HUES48 (cell line): Measurements from ENCODE around the gene RHBG.

ENCODE experiments used
- H3K27ac ChIP-seq: one replicate; pipeline ENCODE4 v1.7.0; 2013; ENCODE audit warnings: low read depth, low read length, inconsistent platforms
- H3K27me3 ChIP-seq: 2 replicates; pipeline ENCODE4 v1.6.1; 2013; ENCODE audit warnings: mild to moderate bottlenecking, low read length; ENCODE audit not compliant: control insufficient read depth, insufficient read depth
- H3K36me3 ChIP-seq: 2 replicates; pipeline ENCODE4 v1.6.1; 2013; ENCODE audit warnings: low read length; ENCODE audit not compliant: control insufficient read depth, insufficient read depth
- H3K4me1 ChIP-seq: 2 replicates; pipeline ENCODE4 v1.6.1; 2013; ENCODE audit warnings: mild to moderate bottlenecking, low read length; ENCODE audit not compliant: control insufficient read depth, insufficient read depth
- H3K4me3 ChIP-seq: 2 replicates; pipeline ENCODE4 v1.5.1; 2013; ENCODE audit warnings: mild to moderate bottlenecking, low read depth, low read length
- H3K9ac ChIP-seq: 2 replicates; pipeline ENCODE4 v1.6.1; 2013; ENCODE audit warnings: mild to moderate bottlenecking, low read depth, low read length, moderate library complexity
- H3K9me3 ChIP-seq: 2 replicates; pipeline ENCODE4 v1.6.1; 2013; ENCODE audit warnings: low read length; ENCODE audit not compliant: control insufficient read depth, insufficient read depth

RHBG gene

DNA sequence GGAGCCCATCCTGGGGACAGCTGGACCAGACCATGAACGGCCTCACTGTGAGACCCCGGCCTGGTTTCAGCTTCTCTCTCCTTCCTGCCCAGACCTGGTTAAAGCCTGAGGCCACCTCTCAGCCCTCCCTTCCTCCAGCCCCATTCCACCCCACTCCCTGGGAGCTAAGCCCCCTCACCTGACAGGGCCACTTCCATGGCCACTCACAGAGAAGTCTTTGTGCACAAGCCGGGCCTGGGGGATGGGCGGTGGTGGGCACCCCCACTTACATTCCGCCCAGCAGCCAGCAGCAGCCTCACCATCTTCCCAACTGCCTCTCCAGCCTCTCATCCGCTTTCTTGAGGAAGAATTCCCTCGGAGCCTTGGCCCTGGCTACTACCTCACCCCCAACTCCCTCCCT lies 40.4 kb downstream of the RHBG start:
- H3K9me3 ChIP-seq: no peaks in the 10 kb centered on the region
- H3K4me1 ChIP-seq: peaks cover 12% of the 10 kb centered on the region
- no peak overlapping the region for H3K4me3 ChIP-seq
- H3K27me3 ChIP-seq: 0 out of 2 replicates have a peak, but pooled peaks cover 5% of the 10 kb centered on the region
- no peak overlapping the region for H3K9ac ChIP-seq
- H3K27ac ChIP-seq: no peak overlapping the region
- no peaks in the 10 kb centered on the region for H3K36me3 ChIP-seq

DNA sequence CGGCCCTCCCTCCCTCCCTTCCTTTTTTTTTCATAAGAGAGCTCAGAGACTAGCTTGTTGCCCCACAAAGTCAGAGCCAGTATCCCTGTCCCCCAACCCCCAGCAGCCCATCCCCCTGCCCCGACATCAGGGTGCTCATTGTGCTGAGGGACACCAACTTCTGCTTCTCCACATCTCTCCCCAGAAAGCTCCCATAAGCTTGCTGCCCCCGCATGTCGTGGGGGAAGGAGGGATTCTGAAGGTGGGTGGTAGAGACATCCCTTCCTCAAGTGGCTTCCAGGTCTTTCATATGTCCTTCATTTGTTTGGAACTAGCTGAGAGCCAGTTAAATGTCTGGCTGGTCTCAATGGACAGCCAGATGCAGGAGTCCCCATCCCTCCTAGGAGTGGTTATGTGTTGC lies 41.2 kb downstream of the RHBG start:
- no peak overlapping the region for H3K4me3 ChIP-seq
- no peak overlapping the region for H3K9ac ChIP-seq
- H3K9me3 ChIP-seq: no peaks in the 10 kb centered on the region
- H3K4me1 ChIP-seq: peaks cover 12% of the 10 kb centered on the region
- no peak overlapping the region for H3K27ac ChIP-seq
- H3K27me3 ChIP-seq: 0 out of 2 replicates have a peak, but pooled peaks cover 5% of the 10 kb centered on the region
- H3K36me3 ChIP-seq: no peaks in the 10 kb centered on the region

DNA sequence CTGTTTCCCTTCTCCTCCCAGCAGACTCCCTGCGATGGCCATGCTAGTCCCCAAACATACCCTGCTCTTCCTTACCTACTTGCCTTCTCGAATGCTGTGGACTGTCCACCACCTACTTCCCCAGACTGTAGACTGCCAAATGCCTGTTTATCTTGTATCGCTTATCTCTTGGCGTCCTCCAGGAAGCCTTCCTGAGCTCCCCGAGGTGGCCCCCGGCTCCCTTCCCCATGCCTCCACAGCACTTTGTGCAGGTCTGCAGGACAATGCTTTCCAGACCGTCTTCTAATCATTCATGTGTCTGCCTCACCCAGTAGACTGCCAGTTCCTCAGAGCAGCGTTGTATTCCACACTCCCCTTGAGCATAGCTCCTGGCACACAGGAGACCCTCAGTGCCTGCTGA lies 41.7 kb downstream of the RHBG start:
- Histone ChIP-seq H3K36me3 (no peaks in the 10 kb centered on the region), H3K4me1 (peaks cover 12% of the 10 kb centered on the region), H3K27ac (no peak overlapping the region), H3K27me3 (no peaks in the 10 kb centered on the region; the same call in 1 of the 2 replicates), H3K9me3 (no peaks in the 10 kb centered on the region), H3K9ac (no peak overlapping the region), H3K4me3 (no peak overlapping the region)

DNA sequence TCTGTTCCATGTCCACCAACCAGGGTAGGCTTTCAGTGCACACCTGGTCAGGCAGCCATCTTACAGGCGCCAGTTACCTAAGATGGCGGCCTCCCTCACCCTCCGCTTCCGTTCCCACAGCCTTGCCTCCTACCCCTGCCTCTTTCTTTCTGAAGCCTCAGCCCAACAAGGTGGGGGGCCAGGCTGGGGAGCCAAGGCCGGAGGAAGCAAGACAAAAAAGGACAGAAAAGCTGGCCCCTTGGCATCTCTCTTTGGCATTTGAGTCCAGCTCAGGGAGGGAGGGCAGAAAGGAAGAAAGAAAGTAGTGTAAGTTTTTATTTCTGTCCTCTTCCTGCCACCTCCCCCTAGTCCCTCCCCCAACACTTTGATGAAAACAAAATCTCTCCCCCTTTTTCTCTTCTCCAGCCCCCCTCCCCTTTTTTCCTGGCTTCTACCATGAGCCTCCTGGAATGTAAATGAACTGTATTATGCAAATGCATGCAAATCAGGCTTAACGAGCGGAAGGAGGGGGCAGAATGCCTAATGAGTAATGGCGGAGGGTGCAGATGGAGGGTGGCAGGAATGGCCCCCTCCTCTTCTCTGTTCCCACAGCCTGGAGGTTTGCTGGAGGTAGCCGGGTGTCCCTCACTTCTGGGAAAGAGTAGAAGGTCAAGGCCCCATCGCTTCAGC lies 43.8 kb downstream of the RHBG start:
- Histone ChIP-seq H3K9me3 (no peaks in the 10 kb centered on the region), H3K9ac (no peak overlapping the region), H3K4me3 (no peak overlapping the region), H3K27me3 (peaks cover 12% of the 10 kb centered on the region; the same call in 1 of the 2 replicates), H3K36me3 (no peaks in the 10 kb centered on the region), H3K4me1 (peaks cover 12% of the 10 kb centered on the region), H3K27ac (no peak overlapping the region)

DNA sequence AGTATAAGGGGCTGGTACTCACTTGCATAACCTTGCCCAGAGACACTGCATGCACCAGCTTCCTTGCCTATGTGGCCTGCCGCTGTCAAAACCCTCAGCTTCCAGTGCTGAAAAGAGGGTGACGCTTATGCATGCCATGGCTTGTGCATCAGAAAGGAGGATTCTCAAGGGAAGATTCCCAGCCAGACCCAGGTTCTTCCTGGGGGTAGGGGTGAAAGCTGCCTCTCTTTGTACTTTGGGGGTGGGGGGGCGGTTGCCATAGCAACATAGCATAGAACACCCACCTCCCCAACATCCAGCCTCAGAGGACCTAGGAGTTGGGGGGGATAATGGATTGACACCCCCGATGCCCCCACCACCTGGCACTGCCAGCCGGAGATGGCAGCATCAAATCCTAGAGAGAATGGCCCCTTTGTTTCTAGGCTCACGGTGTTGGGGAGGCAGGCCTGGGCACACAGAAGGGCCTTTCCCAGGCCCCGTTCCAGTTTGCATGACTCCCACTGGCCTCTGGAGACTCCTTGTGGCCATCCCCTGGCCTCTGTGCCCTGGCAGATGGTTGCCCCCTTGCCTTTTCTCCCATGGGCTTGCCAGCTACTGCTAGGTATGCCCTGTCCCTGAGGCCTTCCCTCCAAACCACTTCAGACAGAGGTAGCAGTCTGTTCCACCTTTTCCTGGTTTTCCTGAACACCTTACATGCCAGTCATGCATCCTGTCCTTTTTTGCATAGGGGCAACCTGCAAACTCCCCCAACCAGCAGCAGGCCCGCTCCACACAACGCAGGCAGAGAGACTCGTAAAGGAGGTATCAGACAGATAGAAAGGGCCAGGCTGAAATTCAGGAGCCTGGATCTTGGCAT lies 44.6 kb downstream of the RHBG start:
- no peak overlapping the region for H3K9ac ChIP-seq
- H3K4me1 ChIP-seq: peaks cover 13% of the 10 kb centered on the region
- peaks cover 17% of the 10 kb centered on the region for H3K27me3 ChIP-seq
- H3K36me3 ChIP-seq: no peaks in the 10 kb centered on the region
- H3K27ac ChIP-seq: no peak overlapping the region
- no peaks in the 10 kb centered on the region for H3K9me3 ChIP-seq
- H3K4me3 ChIP-seq: no peak overlapping the region

DNA sequence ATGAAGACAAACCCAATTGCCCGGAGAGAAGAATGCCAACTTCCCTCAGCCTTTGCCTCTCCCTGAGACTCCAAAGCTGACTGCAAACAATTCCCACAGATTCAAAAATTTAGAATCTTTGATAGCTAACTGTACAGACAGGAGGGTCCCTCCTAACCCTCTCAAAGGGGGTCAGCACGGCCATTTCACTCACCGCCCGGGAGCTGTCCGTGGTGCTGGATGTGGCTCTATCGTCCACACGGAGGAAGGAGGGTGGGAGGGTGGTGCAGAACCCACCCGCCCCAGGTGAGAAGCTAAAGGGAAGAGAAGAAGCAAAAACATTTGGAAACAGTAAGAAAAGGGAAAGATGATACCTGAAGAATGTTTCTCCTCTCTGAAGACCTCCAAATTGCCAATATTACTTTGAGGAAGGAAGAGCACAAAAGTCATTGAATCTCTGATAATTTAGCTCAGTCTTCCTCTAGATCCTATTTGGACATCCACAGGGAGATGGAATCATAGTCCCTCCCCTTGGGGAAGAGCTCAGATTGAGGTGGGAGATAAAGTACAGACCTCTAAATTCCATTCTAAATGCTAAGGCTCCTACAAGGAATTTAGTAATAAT lies 45.6 kb downstream of the RHBG start:
- no peaks in the 10 kb centered on the region for H3K9me3 ChIP-seq
- peaks cover 22% of the 10 kb centered on the region for H3K4me1 ChIP-seq
- H3K4me3 ChIP-seq: no peak overlapping the region
- no peak overlapping the region for H3K9ac ChIP-seq
- no peaks in the 10 kb centered on the region for H3K36me3 ChIP-seq
- H3K27me3 ChIP-seq: peaks cover 26% of the 10 kb centered on the region
- no peak overlapping the region for H3K27ac ChIP-seq

DNA sequence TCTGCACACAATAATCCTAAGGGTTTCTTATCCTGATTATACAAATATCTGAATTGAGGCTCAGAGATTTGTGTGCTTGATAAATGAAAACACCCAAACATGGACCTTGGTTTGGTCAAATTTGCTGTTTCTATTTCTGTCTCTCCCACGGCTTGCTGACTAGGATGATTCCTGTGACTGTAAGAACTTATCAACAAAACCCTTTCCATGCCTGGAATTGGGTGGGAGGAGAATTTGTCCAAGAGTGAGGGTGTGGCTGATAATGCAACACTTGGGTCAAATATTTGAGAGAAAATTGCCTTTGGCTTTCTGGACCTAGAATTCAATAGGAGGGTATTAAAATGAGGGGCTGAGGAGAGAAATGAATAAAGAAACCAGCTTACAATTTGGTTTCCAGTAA lies 48.0 kb downstream of the RHBG start:
- Histone ChIP-seq H3K27me3 (peaks cover 49% of the 10 kb centered on the region), H3K4me3 (no peak overlapping the region), H3K36me3 (no peaks in the 10 kb centered on the region), H3K9me3 (no peaks in the 10 kb centered on the region), H3K27ac (no peak overlapping the region), H3K9ac (no peak overlapping the region), H3K4me1 (peaks cover 31% of the 10 kb centered on the region)

DNA sequence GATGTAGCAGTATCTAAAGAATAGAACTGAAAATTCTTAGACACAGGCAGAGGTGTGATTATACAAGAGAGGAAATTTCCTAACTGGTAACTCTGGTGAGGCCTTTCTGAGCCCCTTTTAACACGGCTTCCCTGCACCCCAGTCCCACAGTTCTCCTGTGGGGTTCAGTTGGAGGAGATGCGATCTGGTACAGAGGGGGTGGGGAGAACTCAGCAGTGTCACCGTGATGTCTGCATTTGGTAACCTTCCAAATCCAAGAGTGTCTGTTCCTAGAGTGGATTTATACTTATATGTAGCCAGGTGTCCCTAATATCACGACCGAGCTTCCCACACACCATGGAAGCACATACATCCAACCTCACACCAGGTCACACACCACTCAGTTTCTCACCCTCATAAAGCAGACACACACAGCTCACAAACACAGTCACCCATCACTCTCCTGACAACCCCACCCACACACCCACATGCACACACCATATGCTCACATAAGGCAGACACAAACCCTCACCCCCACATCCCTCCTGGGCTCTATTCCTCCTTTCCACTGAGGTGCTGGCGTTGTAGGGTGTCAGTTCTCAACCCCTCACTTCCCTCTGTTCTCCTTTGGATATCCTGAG lies 48.5 kb downstream of the RHBG start:
- Histone ChIP-seq H3K9ac (no peak overlapping the region), H3K36me3 (no peaks in the 10 kb centered on the region), H3K27ac (no peak overlapping the region), H3K9me3 (no peaks in the 10 kb centered on the region), H3K4me1 (peaks cover 36% of the 10 kb centered on the region), H3K4me3 (no peak overlapping the region), H3K27me3 (peaks cover 54% of the 10 kb centered on the region)

DNA sequence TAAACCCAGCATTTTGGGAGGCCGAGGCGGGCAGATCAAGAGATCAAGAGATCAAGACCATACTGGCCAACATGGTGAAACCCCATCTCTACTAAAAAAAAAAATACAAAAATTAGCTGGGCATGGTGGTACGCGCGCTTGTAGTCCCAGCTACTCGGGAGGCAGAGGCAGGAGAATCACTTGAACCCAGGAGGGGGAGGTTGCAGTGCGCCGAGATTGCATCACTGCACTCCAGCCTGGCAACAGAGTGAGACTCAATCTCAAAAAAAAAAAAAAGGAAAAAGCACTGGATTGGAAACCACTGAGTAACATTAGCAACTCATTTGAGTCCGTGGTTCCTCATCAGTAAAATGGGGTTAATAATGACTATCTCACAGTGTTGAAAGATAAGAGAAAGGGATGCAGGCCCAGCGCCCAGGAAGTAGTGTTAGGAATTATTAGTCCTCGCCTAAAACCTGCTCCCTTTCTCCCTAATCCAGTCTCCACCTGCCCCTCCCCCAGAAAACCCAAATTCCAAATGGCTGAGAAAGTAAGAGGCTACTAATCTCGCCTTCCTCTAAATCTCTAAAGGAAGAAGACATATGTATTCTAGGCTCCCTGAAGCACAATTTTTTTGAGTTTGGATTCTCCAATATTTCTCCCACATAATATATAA lies 49.5 kb downstream of the RHBG start:
- no peak overlapping the region for H3K9ac ChIP-seq
- no peaks in the 10 kb centered on the region for H3K36me3 ChIP-seq
- peaks cover 64% of the 10 kb centered on the region for H3K27me3 ChIP-seq
- no peak overlapping the region for H3K4me3 ChIP-seq
- no peak overlapping the region for H3K27ac ChIP-seq
- peaks cover 32% of the 10 kb centered on the region for H3K4me1 ChIP-seq
- no peaks in the 10 kb centered on the region for H3K9me3 ChIP-seq

DNA sequence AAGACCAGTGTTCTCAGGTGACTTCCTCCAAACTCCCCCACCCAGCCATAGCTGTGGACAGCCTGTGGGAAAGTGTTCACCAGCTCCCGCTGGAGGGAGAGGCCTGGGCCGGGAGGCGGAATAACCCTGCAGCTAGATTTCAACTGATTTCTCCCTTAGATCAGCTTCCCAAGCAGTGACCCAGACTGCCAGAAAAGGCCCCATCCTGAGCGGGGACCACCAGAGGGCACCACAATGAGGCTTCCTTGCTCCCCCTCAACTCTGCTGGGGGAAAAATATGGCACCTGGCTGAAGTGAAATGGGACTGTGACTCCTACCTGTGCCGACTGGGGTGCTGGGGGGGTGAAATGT lies 50.8 kb downstream of the RHBG start:
- no peak overlapping the region for H3K9ac ChIP-seq
- peaks cover 77% of the 10 kb centered on the region for H3K27me3 ChIP-seq
- peaks cover 31% of the 10 kb centered on the region for H3K4me1 ChIP-seq
- no peak overlapping the region for H3K27ac ChIP-seq
- no peaks in the 10 kb centered on the region for H3K9me3 ChIP-seq
- H3K36me3 ChIP-seq: no peaks in the 10 kb centered on the region
- peak overlapping the region; percentile 59 for H3K4me3 ChIP-seq
